Activated naive CD8-positive, alpha-beta T cell treated with anti-CD3 and anti-CD28 coated beads, Interleukin-2, amount 50 U/mL, for 16 hours (primary cell): ENCODE results near the gene KLKB1.

Source experiments
- DNase-seq: peaks from one replicate; pipeline ENCODE4 v3.0.0-alpha.2; 2020; ENCODE audit warnings: low read depth, low spot score

The KLKB1 gene

DNA sequence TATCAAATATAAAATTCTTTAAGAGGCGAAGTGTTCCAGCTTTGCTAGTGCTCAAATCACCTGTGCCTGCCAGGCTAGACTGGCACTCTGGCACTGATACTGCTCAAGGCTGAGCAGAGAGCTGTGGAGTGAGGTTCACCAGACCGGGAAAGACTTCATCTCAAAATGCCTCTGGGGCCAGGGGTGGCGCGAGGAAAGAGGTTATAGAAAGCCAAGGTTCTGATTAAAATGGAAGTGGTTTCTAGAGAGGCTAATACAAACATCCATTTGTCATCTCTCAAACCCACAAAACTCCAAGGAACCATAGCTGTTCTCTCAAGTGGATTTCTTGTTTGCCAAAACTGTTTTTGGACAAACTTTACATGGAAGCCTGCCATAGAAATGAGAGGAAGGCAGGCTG is 80.2 kb downstream of the KLKB1 start:
- no peak for DNase-seq

DNA sequence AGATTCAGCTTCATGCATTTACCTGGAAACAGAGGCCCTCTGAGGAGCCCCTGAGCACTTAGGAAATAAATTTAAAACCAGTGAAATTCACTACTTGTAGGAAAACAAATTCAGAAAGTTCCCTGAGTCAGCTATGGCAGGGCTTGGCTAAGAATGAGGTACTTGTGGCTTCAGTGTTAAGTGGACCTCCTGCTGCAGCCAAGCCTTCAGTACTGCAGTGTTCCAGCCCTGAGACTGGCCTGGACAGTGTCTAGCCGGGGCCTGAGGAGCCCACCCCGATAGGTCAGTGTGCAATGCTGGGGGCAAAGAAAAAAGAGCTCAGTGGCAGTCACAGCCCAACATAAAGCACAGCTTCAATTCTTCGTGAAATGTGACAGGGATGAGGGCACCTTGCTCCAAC is 80.6 kb downstream of the KLKB1 start:
- DNase-seq, result no peak
